Calu3 (cell line): Measurements from ENCODE around the gene TMTC4. TPM values are rescaled to one million over a fixed set of nuclear protein-coding genes. Genes with fewer than 3 reads are reported as not detected.

Experiments
- Bru-seq: library from RNA; stranded (reverse); fragments of 400-500 nt; gene quantifications from one replicate; lab custom pipeline; 2021; lab: Mats Ljungman, UMichigan
- BruChase-seq, 2 experiments: library from RNA; stranded (reverse); fragments of 400-500 nt; gene quantifications; one replicate each; lab custom pipeline; 2021; lab: Mats Ljungman, UMichigan
- BruUV-seq: library from RNA; stranded (reverse); fragments of 400-500 nt; replicated peaks from 2 replicates; lab custom pipeline; 2021; lab: Mats Ljungman, UMichigan
- CTCF ChIA-PET: fragments of 300-600 bp; sonication (Branson Sonifier 250); formaldehyde crosslinking; loops from one replicate; lab custom pipeline; 2022; ENCODE audit warnings: antibody characterized with exemption; lab: Charles Lee
- DNase-seq: peaks from one replicate; pipeline ENCODE4 v3.0.0; 2022
- H3K27ac Mint-ChIP-seq: one replicate; pipeline ENCODE4 v1.8.0; 2022; ENCODE audit warnings: mixed read lengths; ENCODE audit not compliant: unreplicated experiment
- H3K27me3 Mint-ChIP-seq: one replicate; pipeline ENCODE4 v1.8.0; 2022; ENCODE audit warnings: mixed read lengths; ENCODE audit not compliant: unreplicated experiment
- H3K36me3 Mint-ChIP-seq: one replicate; pipeline ENCODE4 v1.8.0; 2022; ENCODE audit warnings: mild to moderate bottlenecking, moderate library complexity, mixed read lengths; ENCODE audit not compliant: insufficient read depth, unreplicated experiment
- H3K4me1 Mint-ChIP-seq: one replicate; pipeline ENCODE4 v1.8.0; 2022; ENCODE audit warnings: mild to moderate bottlenecking, low read depth, mixed read lengths; ENCODE audit not compliant: unreplicated experiment
- H3K4me3 Mint-ChIP-seq: one replicate; pipeline ENCODE4 v1.8.0; 2022; ENCODE audit warnings: mild to moderate bottlenecking, low read depth, moderate library complexity, mixed read lengths; ENCODE audit not compliant: unreplicated experiment
- H3K9me3 Mint-ChIP-seq: one replicate; pipeline ENCODE4 v1.8.0; 2022; ENCODE audit warnings: low read depth, mixed read lengths; ENCODE audit not compliant: unreplicated experiment
- intact Hi-C: fragments of 100-400 bp; cut with micrococcal nuclease; formaldehyde crosslinking; loops from one replicate; pipeline ENCODE4 v1.10.0; 2022; ENCODE audit not compliant: unreplicated experiment
- long read RNA-seq: library from polyadenylated mRNA; stranded (forward); transcript quantifications from one replicate; pipeline ENCODE4 v2.0.0, GENCODE V29; 2022
- total RNA-seq: library from RNA; stranded (reverse); gene quantifications from 2 replicates; pipeline ENCODE4 v1.2.3, GENCODE V29; 2022
- TF ChIP-seq, protein P1 (sequence below): fragments of 200-600 bp; IDR thresholded peaks from one replicate; pipeline ENCODE4 v1.8.0; 2022; ENCODE audit warnings: antibody characterized with exemption; ENCODE audit not compliant: unreplicated experiment

TMTC4 gene, protein sequence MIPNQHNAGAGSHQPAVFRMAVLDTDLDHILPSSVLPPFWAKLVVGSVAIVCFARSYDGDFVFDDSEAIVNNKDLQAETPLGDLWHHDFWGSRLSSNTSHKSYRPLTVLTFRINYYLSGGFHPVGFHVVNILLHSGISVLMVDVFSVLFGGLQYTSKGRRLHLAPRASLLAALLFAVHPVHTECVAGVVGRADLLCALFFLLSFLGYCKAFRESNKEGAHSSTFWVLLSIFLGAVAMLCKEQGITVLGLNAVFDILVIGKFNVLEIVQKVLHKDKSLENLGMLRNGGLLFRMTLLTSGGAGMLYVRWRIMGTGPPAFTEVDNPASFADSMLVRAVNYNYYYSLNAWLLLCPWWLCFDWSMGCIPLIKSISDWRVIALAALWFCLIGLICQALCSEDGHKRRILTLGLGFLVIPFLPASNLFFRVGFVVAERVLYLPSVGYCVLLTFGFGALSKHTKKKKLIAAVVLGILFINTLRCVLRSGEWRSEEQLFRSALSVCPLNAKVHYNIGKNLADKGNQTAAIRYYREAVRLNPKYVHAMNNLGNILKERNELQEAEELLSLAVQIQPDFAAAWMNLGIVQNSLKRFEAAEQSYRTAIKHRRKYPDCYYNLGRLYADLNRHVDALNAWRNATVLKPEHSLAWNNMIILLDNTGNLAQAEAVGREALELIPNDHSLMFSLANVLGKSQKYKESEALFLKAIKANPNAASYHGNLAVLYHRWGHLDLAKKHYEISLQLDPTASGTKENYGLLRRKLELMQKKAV
- total RNA-seq, result 8.2 and 8.9 TPM in 2 replicates
- Bru-seq, nascent RNA, result percentile 49 among the genes with signal in this experiment
- percentile 42 among the genes with signal in this experiment for BruChase-seq, experiment 1, labeled RNA remaining after a 6-hour chase
- BruChase-seq, experiment 2, labeled RNA remaining after a 2-hour chase, result percentile 42 among the genes with signal in this experiment
- long read RNA-seq, partial matches to known transcripts, result 4 of 12 reads
- long read RNA-seq, other reads (novel, unspliced or antisense), result 4 of 12 reads

DNA sequence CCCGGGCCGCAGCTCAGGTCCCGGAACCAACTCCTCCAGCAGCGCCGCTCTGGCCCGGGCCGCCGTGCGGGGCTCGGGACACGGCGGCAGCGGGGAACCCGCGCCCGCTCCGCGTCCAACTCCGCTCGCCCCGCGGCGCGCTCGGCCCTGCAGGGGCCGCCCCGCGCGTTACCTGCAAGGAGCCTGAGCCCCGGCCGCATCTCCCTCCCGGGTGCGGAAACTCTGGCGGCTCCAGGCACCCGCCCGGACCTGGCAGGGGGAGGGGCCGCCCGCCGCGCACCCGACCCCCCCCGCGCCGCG lies at the start of gene TMTC4:
Gene TMTC4 (minus strand): TSS at position 224 of the 300 bp plus-strand sequence. CDS start 4,433 bp downstream, outside the sequence.
- H3K27me3 Mint-ChIP-seq, result peaks cover 13% of the 10 kb centered on the region
- H3K4me3 Mint-ChIP-seq, result peak within 1 kb of the TSS; percentile 74
- peaks cover 8% of the 10 kb centered on the region for H3K4me1 Mint-ChIP-seq
- intact Hi-C loops, result no loop called here
- TF ChIP-seq, protein P1, sequence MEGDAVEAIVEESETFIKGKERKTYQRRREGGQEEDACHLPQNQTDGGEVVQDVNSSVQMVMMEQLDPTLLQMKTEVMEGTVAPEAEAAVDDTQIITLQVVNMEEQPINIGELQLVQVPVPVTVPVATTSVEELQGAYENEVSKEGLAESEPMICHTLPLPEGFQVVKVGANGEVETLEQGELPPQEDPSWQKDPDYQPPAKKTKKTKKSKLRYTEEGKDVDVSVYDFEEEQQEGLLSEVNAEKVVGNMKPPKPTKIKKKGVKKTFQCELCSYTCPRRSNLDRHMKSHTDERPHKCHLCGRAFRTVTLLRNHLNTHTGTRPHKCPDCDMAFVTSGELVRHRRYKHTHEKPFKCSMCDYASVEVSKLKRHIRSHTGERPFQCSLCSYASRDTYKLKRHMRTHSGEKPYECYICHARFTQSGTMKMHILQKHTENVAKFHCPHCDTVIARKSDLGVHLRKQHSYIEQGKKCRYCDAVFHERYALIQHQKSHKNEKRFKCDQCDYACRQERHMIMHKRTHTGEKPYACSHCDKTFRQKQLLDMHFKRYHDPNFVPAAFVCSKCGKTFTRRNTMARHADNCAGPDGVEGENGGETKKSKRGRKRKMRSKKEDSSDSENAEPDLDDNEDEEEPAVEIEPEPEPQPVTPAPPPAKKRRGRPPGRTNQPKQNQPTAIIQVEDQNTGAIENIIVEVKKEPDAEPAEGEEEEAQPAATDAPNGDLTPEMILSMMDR, result no peak
- DNase-seq, result no peak
- peaks cover 14% of the 10 kb centered on the region for H3K36me3 Mint-ChIP-seq
- peak within 1 kb of the TSS; percentile 58 for H3K27ac Mint-ChIP-seq
- CTCF ChIA-PET, result no interaction called here
- no TSS peak for BruUV-seq
- H3K9me3 Mint-ChIP-seq, result no peaks in the 10 kb centered on the region

DNA sequence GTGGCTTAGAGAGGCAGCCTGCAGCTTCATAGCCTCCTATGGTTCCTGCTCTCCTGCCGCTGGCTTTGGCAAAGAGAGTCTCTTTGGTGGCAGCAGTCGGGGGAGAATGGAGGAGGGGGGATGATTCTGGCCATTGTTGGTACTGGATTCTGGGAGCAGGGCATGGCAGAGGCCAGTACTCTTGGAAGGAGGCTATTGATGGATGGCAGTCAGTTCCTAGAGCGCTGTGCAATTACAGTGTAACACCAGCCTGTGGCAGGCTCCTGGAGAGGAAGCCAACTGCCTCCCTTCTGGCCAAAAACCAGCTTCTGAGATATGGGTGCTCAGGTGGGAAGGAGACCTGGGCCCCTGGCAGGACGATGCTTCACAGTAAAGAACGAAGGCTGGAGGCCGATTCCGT lies 47.9 kb upstream of the TMTC4 start:
- intact Hi-C loops, result no loop called here
- no peak overlapping the region for H3K4me3 Mint-ChIP-seq
- no peaks in the 10 kb centered on the region for H3K9me3 Mint-ChIP-seq
- no peak overlapping the region for H3K27ac Mint-ChIP-seq
- DNase-seq, result no peak
- no peaks in the 10 kb centered on the region for H3K4me1 Mint-ChIP-seq
- no TSS peak for BruUV-seq
- TF ChIP-seq, protein P1, result no peak
- H3K36me3 Mint-ChIP-seq, result no peaks in the 10 kb centered on the region
- H3K27me3 Mint-ChIP-seq, result no peaks in the 10 kb centered on the region
- CTCF ChIA-PET, result interaction anchor here (0.8 kb wide), 1 partner anchor 181 kb away, joined by 3 read pairs; no protein-coding TSS in a partner anchor

DNA sequence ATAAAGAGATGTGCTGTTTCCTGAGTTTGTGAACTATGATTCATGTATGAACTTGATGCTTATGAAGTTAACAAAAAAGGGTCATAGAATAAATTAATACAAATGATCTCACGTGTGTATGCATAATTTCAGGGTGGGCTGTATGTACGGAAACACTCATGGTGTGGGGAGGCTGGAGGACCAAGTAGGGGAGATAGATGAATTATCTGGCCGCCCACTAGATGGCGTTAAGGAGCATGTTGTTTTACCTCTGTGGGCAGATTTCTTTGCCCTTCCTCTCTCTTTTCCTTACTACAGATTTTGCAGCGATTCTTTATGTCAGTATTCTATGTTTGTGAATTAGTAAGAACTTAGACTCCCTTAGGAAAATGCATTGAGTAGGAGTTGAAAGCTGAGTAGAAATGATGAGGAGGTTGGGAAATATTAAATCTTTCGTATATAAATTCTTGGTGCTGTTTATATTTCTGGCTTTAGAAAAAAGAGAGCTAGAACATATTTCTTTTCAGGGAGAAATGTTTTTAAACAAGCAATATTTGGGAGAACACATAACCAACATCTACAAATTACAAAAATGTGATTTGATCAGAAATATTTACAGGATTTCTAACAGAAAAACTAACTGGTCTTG lies 47.4 kb upstream of the TMTC4 start:
- DNase-seq, result peak; percentile 26
- Mint-ChIP-seq H3K4me1 (no peaks in the 10 kb centered on the region), H3K27ac (no peak overlapping the region), H3K27me3 (no peaks in the 10 kb centered on the region), H3K9me3 (no peaks in the 10 kb centered on the region), H3K36me3 (no peaks in the 10 kb centered on the region), H3K4me3 (no peak overlapping the region)
- BruUV-seq, result no TSS peak
- TF ChIP-seq, protein P1, result no peak
- intact Hi-C loops, result no loop called here
- CTCF ChIA-PET, result interaction anchor here (0.8 kb wide), 1 partner anchor 182 kb away, joined by 3 read pairs; no protein-coding TSS in a partner anchor

DNA sequence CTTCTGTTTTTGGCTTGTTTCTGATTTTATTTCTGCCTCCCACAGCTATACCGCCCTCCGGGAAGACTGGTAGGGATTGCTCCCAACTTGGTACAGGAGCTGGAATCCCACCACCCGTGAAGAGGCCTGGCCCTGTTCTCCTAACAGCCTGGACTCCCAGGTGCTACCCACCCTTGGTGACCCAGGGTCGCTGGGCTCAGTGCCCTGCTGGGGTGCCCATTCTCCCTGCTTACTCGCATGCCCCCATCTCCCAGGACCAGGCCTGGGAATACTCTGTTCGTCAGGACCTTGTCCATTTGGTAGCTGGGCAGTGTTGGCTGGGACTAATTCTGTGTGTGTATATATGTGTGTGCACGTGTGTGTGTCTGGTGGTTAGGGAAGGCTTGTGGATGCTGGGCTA lies 41.0 kb upstream of the TMTC4 start:
- intact Hi-C loops, result no loop called here
- Mint-ChIP-seq H3K27ac (no peak overlapping the region), H3K4me3 (no peak overlapping the region), H3K9me3 (no peaks in the 10 kb centered on the region), H3K36me3 (no peaks in the 10 kb centered on the region), H3K27me3 (no peaks in the 10 kb centered on the region), H3K4me1 (no peaks in the 10 kb centered on the region)
- TF ChIP-seq, protein P1, result no peak
- CTCF ChIA-PET, result no interaction called here
- DNase-seq, result no peak
- BruUV-seq, result no TSS peak
